ENCODE results near the gene FAM72B.
"Not testable (repeated sequence)": the region's sequence is repeated elsewhere in the genome, so short reads cannot be mapped to it uniquely, and the experiment has no call there.

- TF ChIP-seq SPI1, POLR2AphosphoS5, POLR2A, TAF1 (IDR thresholded peaks at IDR 0.05; ENCODE audit: low read depth, low read length): not testable (repeated sequence)
Observed at GRCh38 chr1:121118480-121118824, 65.7 kb downstream of the FAM72B start.
